A549 treated with dexamethasone at 1 μM for 4 hours (cell line): ENCODE measurements around the gene OR9K2. TPM values are rescaled to one million over a fixed set of nuclear protein-coding genes. Genes with fewer than 3 reads are reported as not detected.

Source experiments
- total RNA-seq: library from RNA; stranded (reverse); fragments of 200-300 nt; extraction: Qiagen RNA extraction; gene quantifications from 5 replicates; pipeline ENCODE4 v1.2.3, GENCODE V29; 2022

Gene OR9K2
- total RNA-seq = not detected in 5 replicates

GRCh38 chr12:55126106-55126505 is at the start of gene OR9K2:
Gene OR9K2, plus strand, starts transcription at chr12:55126406. Its CDS starts 3,429 bp downstream, at chr12:55129835.

Other genes with a start within 250 kb of the OR9K2 start
- gene TESPA1, start 141.6 kb upstream of the OR9K2 start, total RNA-seq = not detected in 5 replicates
- gene NEUROD4, start 106.4 kb upstream of the OR9K2 start, total RNA-seq = 0.03 TPM in 1 of 5 replicates, not detected in the others
- not detected in 5 replicates for gene OR10A7, start 94.6 kb downstream of the OR9K2 start, total RNA-seq
- gene OR6C74, start 118.2 kb downstream of the OR9K2 start, total RNA-seq = not detected in 5 replicates
- gene OR6C6, start 170.2 kb downstream of the OR9K2 start, total RNA-seq = not detected in 5 replicates
- not detected in 5 replicates for gene OR6C1, start 187.9 kb downstream of the OR9K2 start, total RNA-seq
- gene OR6C3, start 204.3 kb downstream of the OR9K2 start, total RNA-seq = not detected in 5 replicates
- gene OR6C75, start 236.6 kb downstream of the OR9K2 start, total RNA-seq = not detected in 5 replicates